ENCODE results near the gene GATAD1.
"Not testable (repeated sequence)": the region's sequence is repeated elsewhere in the genome, so short reads cannot be mapped to it uniquely, and the experiment has no call there.

- TF ChIP-seq POLR2A, POLR2AphosphoS5, CTCF, EP300 (IDR thresholded peaks at IDR 0.05): not testable (repeated sequence)
Observed at GRCh38 chr7:92468589-92468988, 21.3 kb downstream of the GATAD1 start.
